Subcutaneous adipose tissue (tissue), 4 donors: ENCODE data around the gene PID1. TPM values are rescaled to one million over a fixed set of nuclear protein-coding genes. Genes with fewer than 3 reads are reported as not detected.

Source experiments
- CTCF ChIP-seq: fragments of 450-650 bp; IDR thresholded peaks from one replicate; pipeline ENCODE4 v1.5.1; 2016; ENCODE audit warnings: low read depth, mild to moderate bottlenecking, control low read depth, antibody characterized with exemption, moderate library complexity
- total RNA-seq, 4 donors: library from RNA; depleted of rRNA; stranded (reverse); fragments of >200 nt; gene quantifications; one replicate each; pipeline ENCODE4 v1.1.0, GENCODE V29; 2016

Gene PID1
- total RNA-seq, 4 donors from 2014 or later: 25.8 to 59.9 (median 58.4) TPM

GRCh38 chr2:229096409-229097066, 174.5 kb downstream of the PID1 start:
- TF ChIP-seq CTCF: no peak

- no peak for TF ChIP-seq CTCF
These were observed 175.6 kb downstream of the PID1 start for GRCh38 chr2:229095472-229095871.

- TF ChIP-seq CTCF: no peak
These were observed 180.9 kb downstream of the PID1 start for GRCh38 chr2:229090225-229090624.

- TF ChIP-seq CTCF: no peak
These were observed 181.3 kb downstream of the PID1 start for GRCh38 chr2:229089776-229090175.

- no peak for TF ChIP-seq CTCF
These were observed 182.0 kb downstream of the PID1 start for GRCh38 chr2:229088966-229089700.

- no peak for TF ChIP-seq CTCF
These were observed 182.6 kb downstream of the PID1 start for GRCh38 chr2:229088517-229088913.

GRCh38 chr2:229087843-229088516, 183.1 kb downstream of the PID1 start:
- TF ChIP-seq CTCF: no peak
